PFSK-1 (cell line): ENCODE data around the gene YBX2.

Experiments used
- FOXP2 ChIP-seq: optimal IDR thresholded peaks from 2 replicates; pipeline ENCODE3; 2011; ENCODE audit warnings: borderline replicate concordance, control low read depth, inconsistent platforms; ENCODE audit not compliant: insufficient read depth; ENCODE audit errors: extremely low read length, extremely low read depth
- POLR2AphosphoS5 ChIP-seq: IDR thresholded peaks from 2 replicates; pipeline ENCODE4 v1.6.1; 2012; ENCODE audit warnings: low read depth, mild to moderate bottlenecking, control low read depth, low read length, moderate library complexity
- SIN3A ChIP-seq: IDR thresholded peaks from 2 replicates; pipeline ENCODE4 v1.6.1; 2012; ENCODE audit warnings: mild to moderate bottlenecking, low read length, moderate library complexity, borderline replicate concordance; ENCODE audit not compliant: insufficient read depth
- TAF1 ChIP-seq: IDR thresholded peaks from 2 replicates; pipeline ENCODE4 v1.6.1; 2012; ENCODE audit warnings: low read length, control low read depth, borderline replicate concordance; ENCODE audit not compliant: insufficient read depth
- TF ChIP-seq, protein P1 (sequence below), 2 experiments: IDR thresholded peaks; 2 replicates each; pipeline versions ENCODE4 v1.6.1 to v1.8.0; 2011 to 2012; ENCODE audit warnings: low read depth in 2 of 2, low read length in 2 of 2, control low read depth in 1 of 2, inconsistent platforms in 1 of 2, mild to moderate bottlenecking in 1 of 2, moderate library complexity in 1 of 2; ENCODE audit not compliant: insufficient read depth in 1 of 2

The YBX2 gene

DNA sequence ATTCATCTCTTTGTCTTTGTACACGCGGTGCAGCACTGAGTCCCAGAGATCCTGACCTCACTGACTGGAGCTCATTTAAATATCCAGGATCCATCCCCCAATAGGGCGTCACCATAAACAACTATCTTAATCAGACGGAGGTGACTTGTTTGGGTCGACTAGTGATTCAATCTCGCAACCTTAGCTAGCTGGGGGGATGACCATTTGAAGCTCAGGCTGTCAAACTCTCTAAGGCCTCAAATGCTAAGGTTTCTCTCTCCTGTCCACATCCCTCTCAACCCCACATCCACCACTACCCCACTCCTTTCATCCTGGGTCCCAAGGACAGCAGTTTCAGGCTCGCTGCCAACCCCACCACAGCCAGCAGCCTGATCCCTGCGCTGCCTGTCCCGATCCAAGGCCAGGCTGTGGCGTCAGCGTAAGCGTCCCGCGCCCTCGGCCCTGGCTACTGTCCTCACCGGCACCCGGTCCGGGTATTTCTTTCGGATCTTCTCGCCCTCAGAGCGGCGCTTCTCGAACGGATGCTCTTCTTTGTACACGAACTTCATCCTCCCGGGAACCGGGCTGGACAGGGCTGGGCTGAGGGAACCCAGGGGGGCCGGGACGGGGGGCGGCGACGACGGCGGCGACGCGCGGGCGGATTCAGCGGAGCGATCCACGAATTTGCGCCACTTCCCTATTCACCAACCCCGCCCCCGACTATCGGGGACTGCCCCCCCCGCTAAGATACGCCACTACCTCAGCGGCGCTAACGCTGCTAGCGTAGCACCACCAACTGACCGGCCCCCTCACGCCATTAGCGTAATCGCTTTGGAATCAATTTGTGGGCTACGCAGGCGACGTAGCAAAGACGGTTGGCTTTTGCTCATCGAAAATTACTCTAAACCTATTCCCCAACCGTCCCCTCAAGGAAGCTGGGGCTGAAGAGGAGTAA, 52.4 kb downstream of the YBX2 start, which contains the start of gene GABARAP:
GABARAP (minus strand) TSS at position 667 of the 934 bp plus-strand sequence; CDS start at position 548, 119 bp downstream.
- TF ChIP-seq, protein P1, sequence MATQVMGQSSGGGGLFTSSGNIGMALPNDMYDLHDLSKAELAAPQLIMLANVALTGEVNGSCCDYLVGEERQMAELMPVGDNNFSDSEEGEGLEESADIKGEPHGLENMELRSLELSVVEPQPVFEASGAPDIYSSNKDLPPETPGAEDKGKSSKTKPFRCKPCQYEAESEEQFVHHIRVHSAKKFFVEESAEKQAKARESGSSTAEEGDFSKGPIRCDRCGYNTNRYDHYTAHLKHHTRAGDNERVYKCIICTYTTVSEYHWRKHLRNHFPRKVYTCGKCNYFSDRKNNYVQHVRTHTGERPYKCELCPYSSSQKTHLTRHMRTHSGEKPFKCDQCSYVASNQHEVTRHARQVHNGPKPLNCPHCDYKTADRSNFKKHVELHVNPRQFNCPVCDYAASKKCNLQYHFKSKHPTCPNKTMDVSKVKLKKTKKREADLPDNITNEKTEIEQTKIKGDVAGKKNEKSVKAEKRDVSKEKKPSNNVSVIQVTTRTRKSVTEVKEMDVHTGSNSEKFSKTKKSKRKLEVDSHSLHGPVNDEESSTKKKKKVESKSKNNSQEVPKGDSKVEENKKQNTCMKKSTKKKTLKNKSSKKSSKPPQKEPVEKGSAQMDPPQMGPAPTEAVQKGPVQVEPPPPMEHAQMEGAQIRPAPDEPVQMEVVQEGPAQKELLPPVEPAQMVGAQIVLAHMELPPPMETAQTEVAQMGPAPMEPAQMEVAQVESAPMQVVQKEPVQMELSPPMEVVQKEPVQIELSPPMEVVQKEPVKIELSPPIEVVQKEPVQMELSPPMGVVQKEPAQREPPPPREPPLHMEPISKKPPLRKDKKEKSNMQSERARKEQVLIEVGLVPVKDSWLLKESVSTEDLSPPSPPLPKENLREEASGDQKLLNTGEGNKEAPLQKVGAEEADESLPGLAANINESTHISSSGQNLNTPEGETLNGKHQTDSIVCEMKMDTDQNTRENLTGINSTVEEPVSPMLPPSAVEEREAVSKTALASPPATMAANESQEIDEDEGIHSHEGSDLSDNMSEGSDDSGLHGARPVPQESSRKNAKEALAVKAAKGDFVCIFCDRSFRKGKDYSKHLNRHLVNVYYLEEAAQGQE (IDR thresholded peaks at IDR 0.05; ENCODE audit: insufficient read depth in 1 of 2, low read depth in 2 of 2, low read length in 2 of 2): peak; percentile 7 to 63; a peak in 2 of 4 replicates
- peak; percentile 78; the same call in 1 of the 2 replicates for TF ChIP-seq SIN3A
- TF ChIP-seq TAF1: peak; percentile 38; the same call in 1 of the 2 replicates
- TF ChIP-seq POLR2AphosphoS5: no peak
- no peak for TF ChIP-seq FOXP2

- no peak for TF ChIP-seq POLR2AphosphoS5
- TF ChIP-seq, protein P1 (IDR thresholded peaks at IDR 0.05; ENCODE audit: insufficient read depth in 1 of 2, low read depth in 2 of 2, low read length in 2 of 2): no peak
- no peak for TF ChIP-seq SIN3A
- TF ChIP-seq TAF1: no peak
- no peak for TF ChIP-seq FOXP2
Measured at GRCh38 chr17:7241090-7241733, 53.2 kb downstream of the YBX2 start.

DNA sequence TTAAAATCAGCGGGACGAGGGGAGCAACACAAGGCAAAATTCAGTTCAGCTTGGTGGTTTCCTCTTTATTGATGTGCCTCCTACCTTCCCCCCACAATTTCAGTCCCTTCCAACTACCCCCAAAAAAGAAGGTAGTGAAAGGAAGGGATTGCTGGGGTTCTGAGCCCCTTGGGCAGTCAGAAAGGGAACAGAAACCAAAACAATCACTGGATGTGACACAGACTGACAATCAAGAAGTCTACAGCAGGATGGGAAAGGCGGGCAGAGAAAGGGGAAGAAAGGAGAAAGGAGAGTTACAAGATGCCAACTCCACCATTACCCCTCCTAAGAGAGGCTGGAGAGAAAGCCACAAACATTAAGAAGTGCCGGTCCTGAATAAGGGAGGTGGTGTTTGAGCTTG, 54.1 kb downstream of the YBX2 start:
- no peak for TF ChIP-seq POLR2AphosphoS5
- TF ChIP-seq, protein P1 (IDR thresholded peaks at IDR 0.05; ENCODE audit: insufficient read depth in 1 of 2, low read depth in 2 of 2, low read length in 2 of 2): no peak
- TF ChIP-seq FOXP2: no peak
- no peak for TF ChIP-seq TAF1
- no peak for TF ChIP-seq SIN3A

GRCh38 chr17:7239091-7240027, 55.1 kb downstream of the YBX2 start, which contains the start of gene PHF23:
TSS of gene PHF23 (minus strand) at chr17:7239457. CDS start at chr17:7239279, 178 bp downstream.
- TF ChIP-seq TAF1 (peak; percentile 81; the same call in 1 of the 2 replicates), SIN3A (peak; percentile 81; the same call in 1 of the 2 replicates), FOXP2 (peak; percentile 57), POLR2AphosphoS5 (peak; percentile 80)
- TF ChIP-seq, protein P1 (IDR thresholded peaks at IDR 0.05; ENCODE audit: insufficient read depth in 1 of 2, low read depth in 2 of 2, low read length in 2 of 2): no peak
